ENCODE results near the gene OR9A4. TPM values are rescaled to one million over a fixed set of nuclear protein-coding genes. Genes with fewer than 3 reads are reported as not detected.

OR9A4 gene
- total and polyA plus RNA-seq, 12 donors, result not detected

- intact Hi-C loops (cut with DNase I), result no loop called here
- TF ChIP-seq CTCF (IDR thresholded peaks at IDR 0.05), result no peak
- no peaks in the 10 kb centered on the region for H3K27me3 ChIP-seq
- H3K27ac ChIP-seq, result no peak overlapping the region
- no peak for DNase-seq
- no peaks in the 10 kb centered on the region for H3K4me1 ChIP-seq
- no peaks in the 10 kb centered on the region for H3K36me3 ChIP-seq
- 86 to 87% methylated on average over 2 of the region's 2 CpGs for WGBS, 2 donors
- no peak overlapping the region for H3K4me3 ChIP-seq
- H3K9me3 ChIP-seq, result peaks cover 0 to 35% (median 1%) of the 10 kb centered on the region in 11 donors
- no peak for ATAC-seq
Measured at GRCh38 chr7:141875453-141875852, 40.7 kb upstream of the OR9A4 start.

DNA sequence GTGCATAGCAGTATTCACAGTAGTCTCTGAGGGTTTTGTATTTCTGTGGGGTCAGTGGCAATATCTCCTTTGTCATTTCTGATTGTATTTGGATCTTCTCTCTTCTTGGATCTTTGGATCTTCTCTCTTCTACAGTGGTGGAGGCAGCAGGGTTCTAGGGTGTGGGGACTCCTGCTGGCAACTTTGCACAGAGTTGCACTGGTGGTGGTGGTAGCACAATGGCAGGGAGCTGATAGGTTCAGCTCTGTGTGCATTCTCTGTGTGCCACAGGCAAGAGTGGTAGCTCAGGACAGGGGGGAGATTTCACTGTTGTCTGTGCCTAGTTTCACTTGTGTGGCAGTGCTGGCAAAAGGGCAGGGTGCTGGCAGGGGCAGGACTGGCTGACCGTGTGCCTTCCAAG, 39.8 kb upstream of the OR9A4 start:
- Histone ChIP-seq H3K36me3 (no peaks in the 10 kb centered on the region), H3K9me3 (peaks cover 0 to 27% (median 0%) of the 10 kb centered on the region in 11 donors), H3K27me3 (no peaks in the 10 kb centered on the region), H3K4me1 (no peaks in the 10 kb centered on the region), H3K4me3 (no peak overlapping the region), H3K27ac (no peak overlapping the region)
- intact Hi-C loops (cut with DNase I), result no loop called here
- 72 to 89% methylated on average over 1 of the region's 1 CpG for WGBS, 2 donors
- TF ChIP-seq CTCF (IDR thresholded peaks at IDR 0.05), result no peak
- ATAC-seq (no peak), DNase-seq (no peak)

DNA sequence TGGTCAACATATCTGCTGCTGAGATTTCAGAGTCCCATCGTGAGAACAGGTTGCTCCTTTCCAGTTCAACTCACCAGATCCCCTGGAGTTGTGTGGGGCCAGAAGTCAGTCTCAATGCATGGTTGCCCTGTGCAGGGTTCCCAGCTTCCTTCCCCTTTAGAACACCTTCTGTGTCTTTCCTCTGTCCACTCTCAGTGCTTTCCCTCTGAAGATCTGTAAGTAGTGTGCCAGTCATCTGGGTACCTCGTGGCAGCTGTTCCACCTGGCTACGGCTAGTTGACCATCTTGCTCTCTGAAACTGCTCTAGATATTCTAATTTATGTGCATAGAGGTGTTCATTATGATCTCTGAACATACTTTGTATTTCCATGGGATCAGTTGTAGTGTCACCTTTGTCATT, 38.8 kb upstream of the OR9A4 start:
- no peak for ATAC-seq
- TF ChIP-seq CTCF (IDR thresholded peaks at IDR 0.05), result no peak
- H3K4me3 ChIP-seq, result no peak overlapping the region
- no peaks in the 10 kb centered on the region for H3K27me3 ChIP-seq
- peaks cover 0 to 17% (median 0%) of the 10 kb centered on the region in 11 donors for H3K9me3 ChIP-seq
- no peaks in the 10 kb centered on the region for H3K4me1 ChIP-seq
- no peak for DNase-seq
- H3K36me3 ChIP-seq, result no peaks in the 10 kb centered on the region
- intact Hi-C loops (cut with DNase I), result no loop called here
- WGBS, 2 donors, result 84 to 88% methylated on average over 3 of the region's 3 CpGs
- H3K27ac ChIP-seq, result no peak overlapping the region

DNA sequence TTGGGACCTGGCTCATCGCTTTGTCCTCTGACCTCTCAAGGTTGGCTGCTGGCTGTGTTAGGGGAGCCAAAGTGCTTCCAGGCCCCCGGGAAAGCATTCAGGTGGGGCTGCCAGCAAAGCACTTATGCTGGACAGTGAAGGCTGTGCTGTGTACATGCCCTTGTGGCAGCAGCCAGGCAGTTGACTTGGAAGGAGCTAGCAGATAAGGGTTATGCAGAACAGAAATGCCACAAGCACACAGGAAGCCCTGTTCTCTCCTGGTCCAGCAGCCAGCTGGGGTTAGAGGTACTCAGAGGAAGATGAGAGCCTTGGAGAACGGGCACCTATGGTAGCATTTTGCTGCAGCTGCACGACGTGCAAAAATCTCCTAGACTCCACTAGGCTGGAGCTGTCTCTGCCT, 35.2 kb upstream of the OR9A4 start:
- Histone ChIP-seq H3K4me3 (no peak overlapping the region), H3K27me3 (no peaks in the 10 kb centered on the region), H3K4me1 (peaks cover 0 to 5% (median 0%) of the 10 kb centered on the region in 9 donors), H3K9me3 (peaks cover 0 to 14% (median 0%) of the 10 kb centered on the region in 11 donors), H3K36me3 (no peaks in the 10 kb centered on the region), H3K27ac (no peak overlapping the region)
- intact Hi-C loops (cut with DNase I), result no loop called here
- TF ChIP-seq CTCF (IDR thresholded peaks at IDR 0.05), result no peak
- 59 to 65% methylated on average over 5 of the region's 5 CpGs for WGBS, 2 donors
- ATAC-seq (peak in 2 of 8 donors; percentile 20 to 37), DNase-seq (peak in 1 of 2 donors; percentile 11)
